Neural progenitor cell (in vitro differentiated cells): ENCODE measurements around the gene TNMD. TPM values are rescaled to one million over a fixed set of nuclear protein-coding genes. Genes with fewer than 3 reads are reported as not detected.
A peak's percentile ranks its signal among the peaks of the same experiment; 100 is the strongest.

Experiments
- DNase-seq: peaks from one replicate; pipeline ENCODE4 v3.0.0-alpha.2; 2016; ENCODE audit warnings: low spot score
- H2AFZ ChIP-seq: fragments of 200-600 bp; sonication (generic); replicated peaks from 2 replicates; pipeline ENCODE4 v1.6.1; 2016; ENCODE audit warnings: antibody characterized with exemption
- H3F3A ChIP-seq: fragments of 200-600 bp; sonication (generic); 2 replicates; pipeline ENCODE4 v1.6.1; 2016; ENCODE audit warnings: antibody characterized with exemption, low read depth
- H3K27ac ChIP-seq: fragments of 200-600 bp; sonication (generic); 2 replicates; pipeline ENCODE4 v1.5.1; 2016; ENCODE audit warnings: mild to moderate bottlenecking
- H3K27me3 ChIP-seq: fragments of 200-600 bp; sonication (generic); 2 replicates; pipeline ENCODE4 v1.6.1; 2016; ENCODE audit warnings: mild to moderate bottlenecking, moderate library complexity
- H3K36me3 ChIP-seq: fragments of 200-600 bp; sonication (generic); 2 replicates; pipeline ENCODE4 v1.5.1; 2016
- H3K4me1 ChIP-seq: fragments of 200-600 bp; sonication (generic); 2 replicates; pipeline ENCODE4 v1.6.1; 2016; ENCODE audit warnings: mixed run types
- H3K4me2 ChIP-seq: fragments of 200-600 bp; sonication (generic); 2 replicates; pipeline ENCODE4 v1.6.1; 2016
- H3K4me3 ChIP-seq: fragments of 200-600 bp; sonication (generic); 2 replicates; pipeline ENCODE4 v1.5.1; 2016
- H3K79me2 ChIP-seq: fragments of 200-600 bp; sonication (generic); 2 replicates; pipeline ENCODE4 v1.6.1; 2016; ENCODE audit warnings: low read depth
- H3K9ac ChIP-seq: fragments of 200-600 bp; sonication (generic); 2 replicates; pipeline ENCODE4 v1.6.1; 2016
- H3K9me3 ChIP-seq: fragments of 200-600 bp; sonication (generic); 2 replicates; pipeline ENCODE4 v1.5.1; 2016; ENCODE audit warnings: low read depth
- H4K20me1 ChIP-seq: fragments of 200-600 bp; sonication (generic); 2 replicates; pipeline ENCODE4 v1.6.1; 2016; ENCODE audit warnings: low read depth
- H3K27ac Mint-ChIP-seq: 3 replicates; pipeline ENCODE4 v1.8.0; 2021; ENCODE audit warnings: mixed read lengths
- H3K27me3 Mint-ChIP-seq: 2 replicates; pipeline ENCODE4 v1.8.0; 2022; ENCODE audit warnings: low read depth, mild to moderate bottlenecking, inconsistent platforms, moderate library complexity, mixed read lengths; ENCODE audit not compliant: insufficient read depth
- H3K36me3 Mint-ChIP-seq: 3 replicates; pipeline ENCODE4 v1.8.0; 2021; ENCODE audit warnings: mixed read lengths
- H3K4me1 Mint-ChIP-seq: 3 replicates; pipeline ENCODE4 v1.8.0; 2021; ENCODE audit warnings: mixed read lengths
- H3K4me3 Mint-ChIP-seq: 3 replicates; pipeline ENCODE4 v1.8.0; 2021; ENCODE audit warnings: mild to moderate bottlenecking, moderate library complexity, mixed read lengths
- H3K9me3 Mint-ChIP-seq: 3 replicates; pipeline ENCODE4 v1.8.0; 2020; ENCODE audit warnings: mixed read lengths
- CTCF ChIP-seq: fragments of 200-600 bp; sonication (generic); IDR thresholded peaks from 2 replicates; pipeline ENCODE4 v1.5.1; 2017; ENCODE audit warnings: antibody characterized with exemption, mild to moderate bottlenecking
- EZH2 ChIP-seq: fragments of 200-600 bp; sonication (generic); IDR thresholded peaks from 2 replicates; pipeline ENCODE4 v1.6.1; 2017; ENCODE audit warnings: antibody characterized with exemption, mild to moderate bottlenecking, moderate library complexity
- EZH2phosphoT487 ChIP-seq: fragments of 200-600 bp; sonication (generic); IDR thresholded peaks from 2 replicates; pipeline ENCODE4 v1.6.1; 2017; ENCODE audit warnings: antibody characterized with exemption
- total RNA-seq: library from RNA; depleted of rRNA; stranded (reverse); fragments of >200 nt; gene quantifications from 2 replicates; pipeline ENCODE4 v1.2.3, GENCODE V29; 2015; ENCODE audit warnings: low replicate concordance

TNMD gene
- total RNA-seq, 1 donor from 2014 or later = not detected

- Mint-ChIP-seq H3K27me3 (peaks cover 2% of the 10 kb centered on the region), H3K36me3 (no peaks in the 10 kb centered on the region), H3K27ac (no peak overlapping the region), H3K4me1 (peaks cover 8% of the 10 kb centered on the region), H3K4me3 (no peak overlapping the region), H3K9me3 (peaks cover 2% of the 10 kb centered on the region)
- H3K4me1 ChIP-seq = no peaks in the 10 kb centered on the region
- H3K9ac ChIP-seq = no peak overlapping the region
- no peak for DNase-seq
- no peak overlapping the region for H2AFZ ChIP-seq
- H3K27ac ChIP-seq = no peak overlapping the region
- H3K36me3 ChIP-seq = no peaks in the 10 kb centered on the region
- H4K20me1 ChIP-seq = no peaks in the 10 kb centered on the region
- no peak overlapping the region for H3K4me2 ChIP-seq
- no peak for TF ChIP-seq EZH2phosphoT487
- no peak for TF ChIP-seq CTCF
- TF ChIP-seq EZH2 = no peak
- no peaks in the 10 kb centered on the region for H3K79me2 ChIP-seq
- no peak overlapping the region for H3K4me3 ChIP-seq
- H3F3A ChIP-seq = no peaks in the 10 kb centered on the region
- no peaks in the 10 kb centered on the region for H3K9me3 ChIP-seq
- no peaks in the 10 kb centered on the region for H3K27me3 ChIP-seq
Observed at GRCh38 chrX:100642290-100642689, 57.6 kb downstream of the TNMD start.

DNA sequence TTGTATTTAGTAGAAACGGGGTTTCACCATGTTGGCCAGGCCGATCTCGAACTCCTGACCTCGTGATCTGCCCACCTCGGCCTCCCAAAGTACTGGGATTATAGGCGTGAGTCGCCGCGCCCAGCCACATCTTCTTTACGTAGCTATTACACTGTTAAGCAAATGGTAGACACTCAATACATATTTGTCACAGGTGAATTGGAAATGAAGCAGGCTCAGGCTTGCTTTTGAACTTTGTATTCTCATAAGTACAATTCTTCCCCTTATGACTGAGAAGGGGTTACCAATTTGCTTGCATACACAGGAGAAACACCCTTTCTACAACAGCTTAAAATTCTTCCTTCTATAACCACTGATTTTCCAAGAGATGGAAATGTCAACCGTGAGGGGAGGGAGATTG is 58.5 kb downstream of the TNMD start:
- peaks cover 2% of the 10 kb centered on the region for H3K27me3 Mint-ChIP-seq
- Histone ChIP-seq H3K4me1 (no peaks in the 10 kb centered on the region), H3K36me3 (no peaks in the 10 kb centered on the region), H3K9me3 (no peaks in the 10 kb centered on the region), H2AFZ (no peak overlapping the region), H3K4me3 (no peak overlapping the region), H3K4me2 (no peak overlapping the region), H4K20me1 (no peaks in the 10 kb centered on the region), H3K79me2 (no peaks in the 10 kb centered on the region), H3K9ac (no peak overlapping the region), H3F3A (no peaks in the 10 kb centered on the region), H3K27ac (no peak overlapping the region), H3K27me3 (no peaks in the 10 kb centered on the region)
- no peak overlapping the region for H3K27ac Mint-ChIP-seq
- no peak for TF ChIP-seq CTCF
- H3K4me3 Mint-ChIP-seq = no peak overlapping the region
- DNase-seq = no peak
- H3K9me3 Mint-ChIP-seq = peaks cover 2% of the 10 kb centered on the region
- peaks cover 13% of the 10 kb centered on the region for H3K4me1 Mint-ChIP-seq
- H3K36me3 Mint-ChIP-seq = no peaks in the 10 kb centered on the region

DNA sequence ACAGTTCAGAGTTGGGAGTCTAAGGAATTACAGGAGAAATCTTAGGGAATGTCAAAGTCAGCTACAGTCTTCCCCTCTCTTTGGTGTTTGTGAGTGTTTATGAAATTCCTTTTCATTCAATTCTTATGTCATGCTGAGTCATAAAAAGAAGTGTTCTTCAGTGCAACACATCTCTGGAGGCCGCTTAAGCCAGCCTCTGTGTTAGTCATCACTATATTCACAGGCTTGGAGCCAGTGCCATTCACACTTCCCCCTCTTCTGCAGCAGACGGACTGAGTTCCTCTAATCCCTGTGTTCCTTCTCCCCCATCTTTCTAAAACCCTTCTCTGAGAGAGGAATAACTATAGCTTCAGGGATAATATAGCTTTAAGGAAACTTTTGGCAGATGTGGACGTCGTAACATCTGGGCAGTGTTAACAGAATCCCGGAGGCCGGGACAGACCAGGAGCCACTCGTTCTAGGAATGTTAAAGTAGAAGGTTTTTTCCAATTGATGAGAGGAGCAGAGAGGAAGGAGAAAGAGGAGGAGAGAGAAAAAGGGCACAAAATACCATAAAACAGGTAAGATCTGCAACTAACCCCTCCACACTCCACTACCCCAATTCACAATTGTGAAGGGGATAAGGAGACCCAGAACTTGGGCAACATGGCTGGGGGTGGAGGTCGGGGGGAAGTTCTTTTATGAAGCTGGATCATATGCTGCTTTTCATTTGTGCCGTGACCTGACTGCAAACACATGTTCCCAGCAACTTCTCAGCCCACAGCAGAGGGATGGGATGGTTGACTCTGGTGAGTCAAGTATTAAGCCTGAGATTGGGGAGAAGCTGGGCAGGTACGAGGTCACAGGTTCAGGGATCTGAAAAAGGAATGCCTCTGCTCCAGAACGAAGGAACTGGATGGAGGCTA is 59.5 kb downstream of the TNMD start, which contains the start of gene SRPX2:
TSS of gene SRPX2 (plus strand) at position 244 of the 905 bp plus-strand sequence. CDS start 2,124 bp downstream, outside the sequence.
- Histone ChIP-seq H3K27me3 (no peaks in the 10 kb centered on the region), H3K36me3 (no peaks in the 10 kb centered on the region), H3K27ac (no peak within 1 kb of the TSS), H3K4me2 (no peak within 1 kb of the TSS), H3K4me1 (peaks cover 5% of the 10 kb centered on the region), H3K79me2 (no peaks in the 10 kb centered on the region), H2AFZ (no peak within 1 kb of the TSS), H3K9me3 (no peaks in the 10 kb centered on the region), H3F3A (no peaks in the 10 kb centered on the region), H4K20me1 (no peaks in the 10 kb centered on the region), H3K4me3 (no peak within 1 kb of the TSS), H3K9ac (no peak within 1 kb of the TSS)
- Mint-ChIP-seq H3K4me1 (peaks cover 19% of the 10 kb centered on the region), H3K36me3 (no peaks in the 10 kb centered on the region), H3K9me3 (no peaks in the 10 kb centered on the region), H3K27ac (peak within 1 kb of the TSS; percentile 13), H3K4me3 (no peak within 1 kb of the TSS), H3K27me3 (peaks cover 2% of the 10 kb centered on the region)
- TF ChIP-seq CTCF (no peak), EZH2 (no peak), EZH2phosphoT487 (no peak)
- no peak for DNase-seq
